Esophagus squamous epithelium (tissue), 5 donors: Measurements from ENCODE around the gene COG7. TPM values are rescaled to one million over a fixed set of nuclear protein-coding genes. Genes with fewer than 3 reads are reported as not detected.

Source experiments
- DNase-seq: peaks from one replicate; lab custom pipeline; 2025; lab: John Stamatoyannopoulos, UW
- H3K27ac ChIP-seq, 4 donors: fragments of 200-600 bp; sonication (generic); one replicate each; pipeline ENCODE4 v1.5.1; 2016 to 2019; ENCODE audit warnings: mild to moderate bottlenecking in 1 of 4
- H3K27me3 ChIP-seq, 4 donors: fragments of 200-600 bp; sonication (generic); 1 replicate in 3 of 4; 2 replicates in 1 of 4; pipeline versions ENCODE4 v1.5.1 to v1.6.0; 2017 to 2021; ENCODE audit warnings: antibody characterized with exemption in 1 of 4
- H3K36me3 ChIP-seq, 3 donors: fragments of 200-600 bp; sonication (generic); one replicate each; pipeline ENCODE4 v1.5.1; 2016 to 2019
- H3K4me1 ChIP-seq, 3 donors: fragments of 200-600 bp; sonication (generic); one replicate each; pipeline ENCODE4 v1.5.1; 2017 to 2019
- H3K4me3 ChIP-seq, 4 donors: fragments of 200-600 bp; sonication (generic); 1 replicate in 3 of 4; 2 replicates in 1 of 4; pipeline ENCODE4 v1.5.1; 2016 to 2019; ENCODE audit warnings: mild to moderate bottlenecking in 2 of 4, moderate library complexity in 1 of 4
- H3K9me3 ChIP-seq, 3 donors: fragments of 200-600 bp; sonication (generic); one replicate each; pipeline ENCODE4 v1.5.1; 2016 to 2019
- POLR2A ChIP-seq, 4 donors: fragments of 450-650 bp; IDR thresholded peaks; one replicate each; pipeline ENCODE4 v1.6.1; 2017; ENCODE audit warnings: antibody characterized with exemption in 4 of 4, mild to moderate bottlenecking in 4 of 4, moderate library complexity in 3 of 4
- WGBS, 2 donors: methylation state at CpG; one replicate each; pipeline ENCODE4 v1.1.5; 2018; 5-methylcytosine and 5-hydroxymethylcytosine counted together
- intact Hi-C: fragments of 100-400 bp; cut with DNase I; formaldehyde crosslinking; loops from one replicate; pipeline ENCODE4 v1.15.0; 2022
- total RNA-seq, 4 donors: library from RNA; depleted of rRNA; stranded (reverse); fragments of >200 nt; gene quantifications; one replicate each; pipeline ENCODE4 v1.1.0, GENCODE V29; 2016
- TF ChIP-seq, protein P1 (sequence below), 6 experiments: fragments of 450-650 bp in 4 of 6; fragments of 200-600 bp in 2 of 6; sonication (generic) in 2 of 6; IDR thresholded peaks; one replicate each; pipeline ENCODE4 v1.5.1; 2016 to 2019; ENCODE audit warnings: antibody characterized with exemption in 6 of 6, mild to moderate bottlenecking in 4 of 6, moderate library complexity in 4 of 6
- donor health status: DM: yes; HTN: yes; CAD: no.

The COG7 gene
- total RNA-seq, 4 donors from 2014 or later = 10.4 to 17.6 (median 15.3) TPM

GRCh38 chr16:23398987-23399805, 53.8 kb downstream of the COG7 start:
- TF ChIP-seq, protein P1, sequence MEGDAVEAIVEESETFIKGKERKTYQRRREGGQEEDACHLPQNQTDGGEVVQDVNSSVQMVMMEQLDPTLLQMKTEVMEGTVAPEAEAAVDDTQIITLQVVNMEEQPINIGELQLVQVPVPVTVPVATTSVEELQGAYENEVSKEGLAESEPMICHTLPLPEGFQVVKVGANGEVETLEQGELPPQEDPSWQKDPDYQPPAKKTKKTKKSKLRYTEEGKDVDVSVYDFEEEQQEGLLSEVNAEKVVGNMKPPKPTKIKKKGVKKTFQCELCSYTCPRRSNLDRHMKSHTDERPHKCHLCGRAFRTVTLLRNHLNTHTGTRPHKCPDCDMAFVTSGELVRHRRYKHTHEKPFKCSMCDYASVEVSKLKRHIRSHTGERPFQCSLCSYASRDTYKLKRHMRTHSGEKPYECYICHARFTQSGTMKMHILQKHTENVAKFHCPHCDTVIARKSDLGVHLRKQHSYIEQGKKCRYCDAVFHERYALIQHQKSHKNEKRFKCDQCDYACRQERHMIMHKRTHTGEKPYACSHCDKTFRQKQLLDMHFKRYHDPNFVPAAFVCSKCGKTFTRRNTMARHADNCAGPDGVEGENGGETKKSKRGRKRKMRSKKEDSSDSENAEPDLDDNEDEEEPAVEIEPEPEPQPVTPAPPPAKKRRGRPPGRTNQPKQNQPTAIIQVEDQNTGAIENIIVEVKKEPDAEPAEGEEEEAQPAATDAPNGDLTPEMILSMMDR (IDR thresholded peaks at IDR 0.05) = no peak
- no peak for TF ChIP-seq POLR2A (IDR thresholded peaks at IDR 0.05)
- intact Hi-C loops = no loop called here
- Histone ChIP-seq H3K36me3 (peaks cover 7 to 93% (median 11%) of the 10 kb centered on the region in 3 donors), H3K4me3 (no peak overlapping the region), H3K27me3 (no peaks in the 10 kb centered on the region), H3K4me1 (peaks cover 0 to 4% (median 0%) of the 10 kb centered on the region in 3 donors), H3K27ac (no peak overlapping the region), H3K9me3 (no peaks in the 10 kb centered on the region)
- DNase-seq = no peak
- WGBS, 2 donors = 73 to 81% methylated on average over 16 of the region's 17 CpGs

- WGBS, 2 donors = 85 to 90% methylated on average over 1 to 2 of the region's 2 CpGs
- H3K36me3 ChIP-seq = peaks cover 7 to 79% (median 11%) of the 10 kb centered on the region in 3 donors
- no peak for DNase-seq
These were observed 55.5 kb downstream of the COG7 start for GRCh38 chr16:23397464-23397863.

GRCh38 chr16:23395732-23396131, 57.3 kb downstream of the COG7 start:
- TF ChIP-seq, protein P1 (IDR thresholded peaks at IDR 0.05) = no peak
- TF ChIP-seq POLR2A (IDR thresholded peaks at IDR 0.05) = no peak
- Histone ChIP-seq H3K4me3 (no peak overlapping the region), H3K27ac (no peak overlapping the region), H3K9me3 (no peaks in the 10 kb centered on the region), H3K36me3 (peaks cover 18 to 79% (median 21%) of the 10 kb centered on the region in 3 donors), H3K27me3 (no peaks in the 10 kb centered on the region), H3K4me1 (peaks cover 0 to 39% (median 0%) of the 10 kb centered on the region in 3 donors)
- no peak for DNase-seq
- intact Hi-C loops = no loop called here
- WGBS, 2 donors = 85 to 87% methylated on average over 5 to 6 of the region's 6 CpGs

More at GRCh38 chr16:23397464-23397863, 55.5 kb downstream of the COG7 start:
- Histone ChIP-seq H3K27me3 (no peaks in the 10 kb centered on the region), H3K4me3 (no peak overlapping the region), H3K9me3 (no peaks in the 10 kb centered on the region), H3K4me1 (peaks cover 0 to 22% (median 0%) of the 10 kb centered on the region in 3 donors), H3K27ac (no peak overlapping the region)
- intact Hi-C loops = no loop called here
- TF ChIP-seq, protein P1 (IDR thresholded peaks at IDR 0.05) = no peak
- TF ChIP-seq POLR2A (IDR thresholded peaks at IDR 0.05) = no peak

- Histone ChIP-seq H3K27ac (peak overlapping the region in 2 of 4 donors; percentile 62 to 75), H3K9me3 (no peaks in the 10 kb centered on the region), H3K27me3 (no peaks in the 10 kb centered on the region), H3K4me1 (peaks cover 0 to 53% (median 0%) of the 10 kb centered on the region in 3 donors), H3K4me3 (no peak overlapping the region), H3K36me3 (peaks cover 18 to 77% (median 22%) of the 10 kb centered on the region in 3 donors)
- 65 to 76% methylated on average over 4 of the region's 4 CpGs for WGBS, 2 donors
- intact Hi-C loops = no loop called here
- TF ChIP-seq, protein P1 (IDR thresholded peaks at IDR 0.05) = no peak
- no peak for TF ChIP-seq POLR2A (IDR thresholded peaks at IDR 0.05)
- no peak for DNase-seq
These were observed 58.7 kb downstream of the COG7 start for GRCh38 chr16:23394141-23394831.

- no peak for DNase-seq
- H3K4me3 ChIP-seq = no peak overlapping the region
- H3K9me3 ChIP-seq = no peaks in the 10 kb centered on the region
- 92 to 100% methylated on average over 2 to 6 of the region's 6 CpGs for WGBS, 2 donors
- no peaks in the 10 kb centered on the region for H3K27me3 ChIP-seq
- H3K36me3 ChIP-seq = peaks cover 18 to 77% (median 23%) of the 10 kb centered on the region in 3 donors
- peak overlapping the region in 3 of 4 donors; percentile 53 to 75 (median 62) for H3K27ac ChIP-seq
- peaks cover 0 to 53% (median 0%) of the 10 kb centered on the region in 3 donors for H3K4me1 ChIP-seq
- no peak for TF ChIP-seq POLR2A (IDR thresholded peaks at IDR 0.05)
- TF ChIP-seq, protein P1 (IDR thresholded peaks at IDR 0.05) = no peak
- intact Hi-C loops = no loop called here
These were observed 60.8 kb downstream of the COG7 start for GRCh38 chr16:23392223-23392600.
